GM23338 (cell line): Measurements from ENCODE around the gene CASP10. TPM values are rescaled to one million over a fixed set of nuclear protein-coding genes. Genes with fewer than 3 reads are reported as not detected.

Experiments used
- ATAC-seq: fragments of 200-7000 bp; cut with Tn5 transposase; 3 replicates; pipeline ENCODE4 v1.9.1; 2020
- DNase-seq: peaks from one replicate; pipeline ENCODE4 v3.0.0-alpha.2; 2015; ENCODE audit warnings: low spot score
- H2AFZ ChIP-seq: fragments of 200-600 bp; sonication (generic); 2 replicates; pipeline ENCODE4 v1.8.0; 2016; ENCODE audit warnings: antibody characterized with exemption, mild to moderate bottlenecking, moderate library complexity
- H3F3A ChIP-seq: fragments of 200-600 bp; sonication (generic); replicated peaks from 2 replicates; pipeline ENCODE4 v1.8.0; 2017; ENCODE audit warnings: antibody characterized with exemption, mixed run types, low read depth
- H3K27ac ChIP-seq: fragments of 200-600 bp; sonication (generic); 2 replicates; pipeline ENCODE4 v1.6.1; 2016; ENCODE audit warnings: low read depth
- H3K27me3 ChIP-seq: fragments of 200-600 bp; sonication (generic); 2 replicates; pipeline ENCODE4 v1.8.0; 2016; ENCODE audit warnings: mild to moderate bottlenecking, mixed run types, moderate library complexity; ENCODE audit not compliant: insufficient read depth
- H3K36me3 ChIP-seq: fragments of 200-600 bp; sonication (generic); 2 replicates; pipeline ENCODE4 v1.8.0; 2016; ENCODE audit warnings: mild to moderate bottlenecking; ENCODE audit not compliant: insufficient read depth
- H3K4me1 ChIP-seq: fragments of 200-600 bp; sonication (generic); 2 replicates; pipeline ENCODE4 v1.8.0; 2016; ENCODE audit warnings: mild to moderate bottlenecking, moderate library complexity; ENCODE audit not compliant: insufficient read depth
- H3K4me2 ChIP-seq: fragments of 200-600 bp; sonication (generic); 2 replicates; pipeline ENCODE4 v1.7.1; 2017; ENCODE audit warnings: mixed run types
- H3K4me3 ChIP-seq: fragments of 200-600 bp; sonication (generic); 2 replicates; pipeline ENCODE4 v1.6.1; 2016; ENCODE audit warnings: mixed run types
- H3K79me2 ChIP-seq: fragments of 200-600 bp; sonication (generic); replicated peaks from 2 replicates; pipeline ENCODE4 v1.8.0; 2017; ENCODE audit warnings: mild to moderate bottlenecking; ENCODE audit not compliant: insufficient read depth
- H3K9me2 ChIP-seq: fragments of 200-600 bp; sonication (generic); 2 replicates; pipeline ENCODE4 v1.8.0; 2017; ENCODE audit not compliant: insufficient read depth
- H4K20me1 ChIP-seq: fragments of 200-600 bp; sonication (generic); replicated peaks from 2 replicates; pipeline ENCODE4 v1.8.0; 2017; ENCODE audit warnings: mild to moderate bottlenecking; ENCODE audit not compliant: insufficient read depth
- H3K27ac Mint-ChIP-seq: 2 replicates; pipeline ENCODE4 v1.8.0; 2020; ENCODE audit warnings: inconsistent platforms, mild to moderate bottlenecking, moderate library complexity, mixed read lengths
- H3K27me3 Mint-ChIP-seq: 3 replicates; pipeline ENCODE4 v1.8.0; 2022; ENCODE audit warnings: low read depth, mild to moderate bottlenecking, moderate library complexity, mixed read lengths, inconsistent platforms; ENCODE audit not compliant: insufficient read depth, poor library complexity
- H3K36me3 Mint-ChIP-seq: 3 replicates; pipeline ENCODE4 v1.8.0; 2021; ENCODE audit warnings: low read depth, mild to moderate bottlenecking, inconsistent platforms, moderate library complexity, mixed read lengths
- H3K4me1 Mint-ChIP-seq: 3 replicates; pipeline ENCODE4 v1.8.0; 2020; ENCODE audit warnings: mild to moderate bottlenecking, inconsistent platforms, mixed read lengths
- H3K4me3 Mint-ChIP-seq: 3 replicates; pipeline ENCODE4 v1.8.0; 2021; ENCODE audit warnings: moderate library complexity, mild to moderate bottlenecking, inconsistent platforms, mixed read lengths
- H3K9me3 Mint-ChIP-seq: 3 replicates; pipeline ENCODE4 v1.8.0; 2020; ENCODE audit warnings: moderate library complexity, mild to moderate bottlenecking, inconsistent platforms, mixed read lengths
- CREB1 ChIP-seq: fragments of 250-450 bp; sonication (Bioruptor Pico); IDR thresholded peaks from 2 replicates; pipeline ENCODE4 v1.5.0; 2020; ENCODE audit warnings: low read depth, mild to moderate bottlenecking, moderate library complexity
- EZH2 ChIP-seq: fragments of 200-600 bp; sonication (generic); IDR thresholded peaks from one replicate; pipeline ENCODE4 v1.8.0; 2017; ENCODE audit warnings: antibody characterized with exemption, mild to moderate bottlenecking, low read depth; ENCODE audit not compliant: unreplicated experiment
- EZH2phosphoT487 ChIP-seq: fragments of 200-600 bp; sonication (generic); IDR thresholded peaks from one replicate; pipeline ENCODE4 v1.8.1; 2018; ENCODE audit warnings: antibody characterized with exemption; ENCODE audit not compliant: unreplicated experiment
- JUNB ChIP-seq: IDR thresholded peaks from one replicate; pipeline ENCODE4 v1.6.1; 2016; ENCODE audit warnings: antibody characterized with exemption; ENCODE audit not compliant: unreplicated experiment
- NANOG ChIP-seq: IDR thresholded peaks from 2 replicates; pipeline ENCODE4 v1.6.1; 2016; ENCODE audit warnings: antibody characterized with exemption, borderline replicate concordance
- POLR2AphosphoS5 ChIP-seq: IDR thresholded peaks from 2 replicates; pipeline ENCODE4 v1.6.1; 2016; ENCODE audit warnings: antibody characterized with exemption, low read depth
- STAT1 ChIP-seq: IDR thresholded peaks from one replicate; pipeline ENCODE4 v1.6.1; 2016; ENCODE audit warnings: antibody characterized with exemption; ENCODE audit not compliant: unreplicated experiment
- ZNF114 ChIP-seq: fragments of 250-450 bp; sonication (Bioruptor Pico); IDR thresholded peaks from 2 replicates; pipeline ENCODE4 v1.5.0; 2020; ENCODE audit warnings: mild to moderate bottlenecking, moderate library complexity
- ZNF331 ChIP-seq: fragments of 250-450 bp; sonication (Bioruptor Pico); IDR thresholded peaks from 2 replicates; pipeline ENCODE4 v1.5.0; 2020; ENCODE audit warnings: low read depth, mild to moderate bottlenecking, moderate library complexity
- polyA plus RNA-seq: library from polyadenylated mRNA; unstranded; fragments of >200 nt; fragmentation: Nextera tagmentation; extraction: Ambion mirVana; gene quantifications from 2 replicates; pipeline ENCODE4 v1.2.1, GENCODE V29; 2016
- total RNA-seq: library from RNA; depleted of rRNA; stranded (reverse); fragments of >200 nt; shearing (Covaris generic); gene quantifications from 2 replicates; pipeline ENCODE4 v1.2.3, GENCODE V29; 2014
- TF ChIP-seq, protein P1 (sequence below): IDR thresholded peaks from one replicate; pipeline ENCODE4 v1.6.1; 2018; ENCODE audit warnings: antibody characterized with exemption; ENCODE audit not compliant: unreplicated experiment
- TF ChIP-seq, protein P2 (sequence below), 2 experiments: fragments of 200-600 bp in 1 of 2; sonication (generic) in 1 of 2; conservative IDR thresholded peaks; 2 replicates each; pipeline versions ENCODE4 v1.5.1 to v1.6.1; 2016 to 2017; ENCODE audit warnings: antibody characterized with exemption in 2 of 2, low read depth in 2 of 2, mild to moderate bottlenecking in 2 of 2, moderate library complexity in 1 of 2
- TF ChIP-seq, protein P3 (sequence below): IDR thresholded peaks from 2 replicates; pipeline ENCODE4 v1.6.1; 2016; ENCODE audit warnings: antibody characterized with exemption
- TF ChIP-seq, protein P4 (sequence below): fragments of 250-450 bp; sonication (Bioruptor Pico); IDR thresholded peaks from 2 replicates; pipeline ENCODE4 v1.5.0; 2020; ENCODE audit warnings: mild to moderate bottlenecking, moderate library complexity

The CASP10 gene
- total and polyA plus RNA-seq, 2 experiments from 2014 or later = 1.9 to 3.5 TPM

DNA sequence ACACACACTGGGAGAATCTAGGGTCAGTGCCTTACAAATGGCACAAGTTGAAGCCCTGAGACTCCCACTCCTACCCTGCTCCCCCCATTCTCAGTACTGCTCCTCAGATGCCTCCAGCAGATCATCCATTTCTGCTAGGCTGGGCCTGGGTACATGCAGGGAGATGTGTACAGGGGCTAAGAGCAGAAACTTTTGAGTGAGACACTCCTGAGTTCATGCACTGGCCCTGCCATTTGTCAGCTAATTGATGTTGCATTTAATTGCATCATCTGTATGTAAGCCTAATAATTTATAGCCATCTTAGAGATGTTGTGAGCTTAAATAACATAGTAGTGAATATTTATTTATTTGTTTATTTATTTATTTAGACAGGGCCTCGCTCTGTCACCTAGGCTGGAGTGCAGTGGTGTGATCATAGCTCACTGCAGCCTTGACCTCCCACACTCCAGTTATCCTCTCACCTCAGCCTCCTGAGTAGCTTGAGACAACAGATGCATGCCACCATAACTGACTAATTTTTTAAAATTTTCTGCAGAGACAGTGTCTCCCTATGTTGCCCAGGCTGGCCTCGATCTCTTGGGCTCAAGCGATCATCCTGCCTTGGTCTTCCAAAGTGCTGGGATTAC, 72.6 kb downstream of the CASP10 start:
- no peaks in the 10 kb centered on the region for H4K20me1 ChIP-seq
- Mint-ChIP-seq H3K4me3 (no peak overlapping the region), H3K27ac (no peak overlapping the region), H3K27me3 (peaks cover 6% of the 10 kb centered on the region), H3K4me1 (peaks cover 30% of the 10 kb centered on the region), H3K9me3 (no peaks in the 10 kb centered on the region), H3K36me3 (0 out of 3 replicates have a peak, but pooled peaks cover 2% of the 10 kb centered on the region)
- H3F3A ChIP-seq = no peaks in the 10 kb centered on the region
- no peak for TF ChIP-seq POLR2AphosphoS5
- TF ChIP-seq, protein P1, sequence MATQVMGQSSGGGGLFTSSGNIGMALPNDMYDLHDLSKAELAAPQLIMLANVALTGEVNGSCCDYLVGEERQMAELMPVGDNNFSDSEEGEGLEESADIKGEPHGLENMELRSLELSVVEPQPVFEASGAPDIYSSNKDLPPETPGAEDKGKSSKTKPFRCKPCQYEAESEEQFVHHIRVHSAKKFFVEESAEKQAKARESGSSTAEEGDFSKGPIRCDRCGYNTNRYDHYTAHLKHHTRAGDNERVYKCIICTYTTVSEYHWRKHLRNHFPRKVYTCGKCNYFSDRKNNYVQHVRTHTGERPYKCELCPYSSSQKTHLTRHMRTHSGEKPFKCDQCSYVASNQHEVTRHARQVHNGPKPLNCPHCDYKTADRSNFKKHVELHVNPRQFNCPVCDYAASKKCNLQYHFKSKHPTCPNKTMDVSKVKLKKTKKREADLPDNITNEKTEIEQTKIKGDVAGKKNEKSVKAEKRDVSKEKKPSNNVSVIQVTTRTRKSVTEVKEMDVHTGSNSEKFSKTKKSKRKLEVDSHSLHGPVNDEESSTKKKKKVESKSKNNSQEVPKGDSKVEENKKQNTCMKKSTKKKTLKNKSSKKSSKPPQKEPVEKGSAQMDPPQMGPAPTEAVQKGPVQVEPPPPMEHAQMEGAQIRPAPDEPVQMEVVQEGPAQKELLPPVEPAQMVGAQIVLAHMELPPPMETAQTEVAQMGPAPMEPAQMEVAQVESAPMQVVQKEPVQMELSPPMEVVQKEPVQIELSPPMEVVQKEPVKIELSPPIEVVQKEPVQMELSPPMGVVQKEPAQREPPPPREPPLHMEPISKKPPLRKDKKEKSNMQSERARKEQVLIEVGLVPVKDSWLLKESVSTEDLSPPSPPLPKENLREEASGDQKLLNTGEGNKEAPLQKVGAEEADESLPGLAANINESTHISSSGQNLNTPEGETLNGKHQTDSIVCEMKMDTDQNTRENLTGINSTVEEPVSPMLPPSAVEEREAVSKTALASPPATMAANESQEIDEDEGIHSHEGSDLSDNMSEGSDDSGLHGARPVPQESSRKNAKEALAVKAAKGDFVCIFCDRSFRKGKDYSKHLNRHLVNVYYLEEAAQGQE = no peak
- TF ChIP-seq STAT1 = no peak
- TF ChIP-seq, protein P2, sequence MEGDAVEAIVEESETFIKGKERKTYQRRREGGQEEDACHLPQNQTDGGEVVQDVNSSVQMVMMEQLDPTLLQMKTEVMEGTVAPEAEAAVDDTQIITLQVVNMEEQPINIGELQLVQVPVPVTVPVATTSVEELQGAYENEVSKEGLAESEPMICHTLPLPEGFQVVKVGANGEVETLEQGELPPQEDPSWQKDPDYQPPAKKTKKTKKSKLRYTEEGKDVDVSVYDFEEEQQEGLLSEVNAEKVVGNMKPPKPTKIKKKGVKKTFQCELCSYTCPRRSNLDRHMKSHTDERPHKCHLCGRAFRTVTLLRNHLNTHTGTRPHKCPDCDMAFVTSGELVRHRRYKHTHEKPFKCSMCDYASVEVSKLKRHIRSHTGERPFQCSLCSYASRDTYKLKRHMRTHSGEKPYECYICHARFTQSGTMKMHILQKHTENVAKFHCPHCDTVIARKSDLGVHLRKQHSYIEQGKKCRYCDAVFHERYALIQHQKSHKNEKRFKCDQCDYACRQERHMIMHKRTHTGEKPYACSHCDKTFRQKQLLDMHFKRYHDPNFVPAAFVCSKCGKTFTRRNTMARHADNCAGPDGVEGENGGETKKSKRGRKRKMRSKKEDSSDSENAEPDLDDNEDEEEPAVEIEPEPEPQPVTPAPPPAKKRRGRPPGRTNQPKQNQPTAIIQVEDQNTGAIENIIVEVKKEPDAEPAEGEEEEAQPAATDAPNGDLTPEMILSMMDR (conservative IDR thresholded peaks at IDR 0.05; ENCODE audit: low read depth in 2 of 2) = no peak
- no peak for TF ChIP-seq CREB1
- TF ChIP-seq EZH2 = no peak
- no peak for TF ChIP-seq ZNF331 (CRISPR knock-in tag)
- TF ChIP-seq, protein P3, sequence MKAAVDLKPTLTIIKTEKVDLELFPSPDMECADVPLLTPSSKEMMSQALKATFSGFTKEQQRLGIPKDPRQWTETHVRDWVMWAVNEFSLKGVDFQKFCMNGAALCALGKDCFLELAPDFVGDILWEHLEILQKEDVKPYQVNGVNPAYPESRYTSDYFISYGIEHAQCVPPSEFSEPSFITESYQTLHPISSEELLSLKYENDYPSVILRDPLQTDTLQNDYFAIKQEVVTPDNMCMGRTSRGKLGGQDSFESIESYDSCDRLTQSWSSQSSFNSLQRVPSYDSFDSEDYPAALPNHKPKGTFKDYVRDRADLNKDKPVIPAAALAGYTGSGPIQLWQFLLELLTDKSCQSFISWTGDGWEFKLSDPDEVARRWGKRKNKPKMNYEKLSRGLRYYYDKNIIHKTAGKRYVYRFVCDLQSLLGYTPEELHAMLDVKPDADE = no peak
- TF ChIP-seq, protein P4, sequence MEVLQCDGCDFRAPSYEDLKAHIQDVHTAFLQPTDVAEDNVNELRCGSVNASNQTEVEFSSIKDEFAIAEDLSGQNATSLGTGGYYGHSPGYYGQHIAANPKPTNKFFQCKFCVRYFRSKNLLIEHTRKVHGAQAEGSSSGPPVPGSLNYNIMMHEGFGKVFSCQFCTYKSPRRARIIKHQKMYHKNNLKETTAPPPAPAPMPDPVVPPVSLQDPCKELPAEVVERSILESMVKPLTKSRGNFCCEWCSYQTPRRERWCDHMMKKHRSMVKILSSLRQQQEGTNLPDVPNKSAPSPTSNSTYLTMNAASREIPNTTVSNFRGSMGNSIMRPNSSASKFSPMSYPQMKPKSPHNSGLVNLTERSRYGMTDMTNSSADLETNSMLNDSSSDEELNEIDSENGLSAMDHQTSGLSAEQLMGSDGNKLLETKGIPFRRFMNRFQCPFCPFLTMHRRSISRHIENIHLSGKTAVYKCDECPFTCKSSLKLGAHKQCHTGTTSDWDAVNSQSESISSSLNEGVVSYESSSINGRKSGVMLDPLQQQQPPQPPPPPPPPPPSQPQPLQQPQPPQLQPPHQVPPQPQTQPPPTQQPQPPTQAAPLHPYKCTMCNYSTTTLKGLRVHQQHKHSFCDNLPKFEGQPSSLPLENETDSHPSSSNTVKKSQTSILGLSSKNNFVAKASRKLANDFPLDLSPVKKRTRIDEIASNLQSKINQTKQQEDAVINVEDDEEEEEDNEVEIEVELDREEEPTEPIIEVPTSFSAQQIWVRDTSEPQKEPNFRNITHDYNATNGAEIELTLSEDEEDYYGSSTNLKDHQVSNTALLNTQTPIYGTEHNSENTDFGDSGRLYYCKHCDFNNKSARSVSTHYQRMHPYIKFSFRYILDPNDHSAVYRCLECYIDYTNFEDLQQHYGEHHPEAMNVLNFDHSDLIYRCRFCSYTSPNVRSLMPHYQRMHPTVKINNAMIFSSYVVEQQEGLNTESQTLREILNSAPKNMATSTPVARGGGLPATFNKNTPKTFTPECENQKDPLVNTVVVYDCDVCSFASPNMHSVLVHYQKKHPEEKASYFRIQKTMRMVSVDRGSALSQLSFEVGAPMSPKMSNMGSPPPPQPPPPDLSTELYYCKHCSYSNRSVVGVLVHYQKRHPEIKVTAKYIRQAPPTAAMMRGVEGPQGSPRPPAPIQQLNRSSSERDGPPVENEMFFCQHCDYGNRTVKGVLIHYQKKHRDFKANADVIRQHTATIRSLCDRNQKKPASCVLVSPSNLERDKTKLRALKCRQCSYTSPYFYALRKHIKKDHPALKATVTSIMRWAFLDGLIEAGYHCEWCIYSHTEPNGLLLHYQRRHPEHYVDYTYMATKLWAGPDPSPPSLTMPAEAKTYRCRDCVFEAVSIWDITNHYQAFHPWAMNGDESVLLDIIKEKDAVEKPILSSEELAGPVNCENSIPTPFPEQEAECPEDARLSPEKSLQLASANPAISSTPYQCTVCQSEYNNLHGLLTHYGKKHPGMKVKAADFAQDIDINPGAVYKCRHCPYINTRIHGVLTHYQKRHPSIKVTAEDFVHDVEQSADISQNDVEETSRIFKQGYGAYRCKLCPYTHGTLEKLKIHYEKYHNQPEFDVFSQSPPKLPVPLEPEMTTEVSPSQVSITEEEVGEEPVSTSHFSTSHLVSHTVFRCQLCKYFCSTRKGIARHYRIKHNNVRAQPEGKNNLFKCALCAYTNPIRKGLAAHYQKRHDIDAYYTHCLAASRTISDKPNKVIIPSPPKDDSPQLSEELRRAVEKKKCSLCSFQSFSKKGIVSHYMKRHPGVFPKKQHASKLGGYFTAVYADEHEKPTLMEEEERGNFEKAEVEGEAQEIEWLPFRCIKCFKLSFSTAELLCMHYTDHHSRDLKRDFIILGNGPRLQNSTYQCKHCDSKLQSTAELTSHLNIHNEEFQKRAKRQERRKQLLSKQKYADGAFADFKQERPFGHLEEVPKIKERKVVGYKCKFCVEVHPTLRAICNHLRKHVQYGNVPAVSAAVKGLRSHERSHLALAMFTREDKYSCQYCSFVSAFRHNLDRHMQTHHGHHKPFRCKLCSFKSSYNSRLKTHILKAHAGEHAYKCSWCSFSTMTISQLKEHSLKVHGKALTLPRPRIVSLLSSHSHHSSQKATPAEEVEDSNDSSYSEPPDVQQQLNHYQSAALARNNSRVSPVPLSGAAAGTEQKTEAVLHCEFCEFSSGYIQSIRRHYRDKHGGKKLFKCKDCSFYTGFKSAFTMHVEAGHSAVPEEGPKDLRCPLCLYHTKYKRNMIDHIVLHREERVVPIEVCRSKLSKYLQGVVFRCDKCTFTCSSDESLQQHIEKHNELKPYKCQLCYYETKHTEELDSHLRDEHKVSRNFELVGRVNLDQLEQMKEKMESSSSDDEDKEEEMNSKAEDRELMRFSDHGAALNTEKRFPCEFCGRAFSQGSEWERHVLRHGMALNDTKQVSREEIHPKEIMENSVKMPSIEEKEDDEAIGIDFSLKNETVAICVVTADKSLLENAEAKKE (CRISPR knock-in tag) = no peak
- no peak for TF ChIP-seq ZNF114 (CRISPR knock-in tag)
- no peak for TF ChIP-seq EZH2phosphoT487
- TF ChIP-seq JUNB = no peak
- TF ChIP-seq NANOG = no peak
- no peak overlapping the region for H2AFZ ChIP-seq
- no peak overlapping the region for H3K27ac ChIP-seq
- H3K79me2 ChIP-seq = no peaks in the 10 kb centered on the region
- H3K36me3 ChIP-seq = no peaks in the 10 kb centered on the region
- DNase-seq = no peak
- no peak overlapping the region for H3K4me3 ChIP-seq
- no peaks in the 10 kb centered on the region for H3K27me3 ChIP-seq
- H3K9me2 ChIP-seq = 0 out of 2 replicates have a peak, but pooled peaks cover 5% of the 10 kb centered on the region
- ATAC-seq = no peak
- no peak overlapping the region for H3K4me2 ChIP-seq
- H3K4me1 ChIP-seq = peaks cover 23% of the 10 kb centered on the region
